ENCODE data around the gene GPR132.
"Not testable (repeated sequence)": the region's sequence is repeated elsewhere in the genome, so short reads cannot be mapped to it uniquely, and the experiment has no call there.

GPR132 gene

GRCh38 chr14:105045710-105046326 is 19.4 kb downstream of the GPR132 start:
- peaks cover 15% of the 10 kb centered on the region for H3K4me1 Mint-ChIP-seq
- CTCF ChIA-PET, result interaction anchor here (0.7 to 6.8 kb wide), 25 partner anchors 9 to 275 kb away, joined by 3 to 122 read pairs (median 5); partner anchors contain the start of genes AHNAK2, CDCA4 and GPR132
- no peaks in the 10 kb centered on the region for H3K9me3 Mint-ChIP-seq
- H3K27ac Mint-ChIP-seq, result peak overlapping the region; percentile 2
- peaks cover 12% of the 10 kb centered on the region for H3K27me3 Mint-ChIP-seq
- DNase-seq, result peak; percentile 95
- peaks cover 5% of the 10 kb centered on the region for H3K36me3 Mint-ChIP-seq
- H3K4me3 Mint-ChIP-seq, result no peak overlapping the region

- CTCF ChIA-PET, result interaction anchor here (1.2 to 6.8 kb wide), 7 partner anchors 16 to 109 kb away, joined by 3 to 122 read pairs (median 4); partner anchors contain the start of genes CDCA4 and CLBA1
- peaks cover 12% of the 10 kb centered on the region for H3K27me3 Mint-ChIP-seq
- no peak overlapping the region for H3K27ac Mint-ChIP-seq
- no peak overlapping the region for H3K4me3 Mint-ChIP-seq
- H3K9me3 Mint-ChIP-seq, result no peaks in the 10 kb centered on the region
- H3K36me3 Mint-ChIP-seq, result peaks cover 2% of the 10 kb centered on the region
- DNase-seq, result no peak
- peaks cover 15% of the 10 kb centered on the region for H3K4me1 Mint-ChIP-seq
Measured at GRCh38 chr14:105043641-105044040, 21.6 kb downstream of the GPR132 start.

- peaks cover 13% of the 10 kb centered on the region for H3K4me1 Mint-ChIP-seq
- no peak overlapping the region for H3K27ac Mint-ChIP-seq
- DNase-seq, result no peak
- CTCF ChIA-PET, result interaction anchor here (0.8 to 6.8 kb wide), 4 partner anchors 17 to 71 kb away, joined by 3 to 122 read pairs (median 24); partner anchors contain the start of gene CDCA4
- peaks cover 2% of the 10 kb centered on the region for H3K36me3 Mint-ChIP-seq
- no peaks in the 10 kb centered on the region for H3K9me3 Mint-ChIP-seq
- H3K4me3 Mint-ChIP-seq, result no peak overlapping the region
- H3K27me3 Mint-ChIP-seq, result peaks cover 12% of the 10 kb centered on the region
Measured at GRCh38 chr14:105042813-105043212, 22.4 kb downstream of the GPR132 start.

DNA sequence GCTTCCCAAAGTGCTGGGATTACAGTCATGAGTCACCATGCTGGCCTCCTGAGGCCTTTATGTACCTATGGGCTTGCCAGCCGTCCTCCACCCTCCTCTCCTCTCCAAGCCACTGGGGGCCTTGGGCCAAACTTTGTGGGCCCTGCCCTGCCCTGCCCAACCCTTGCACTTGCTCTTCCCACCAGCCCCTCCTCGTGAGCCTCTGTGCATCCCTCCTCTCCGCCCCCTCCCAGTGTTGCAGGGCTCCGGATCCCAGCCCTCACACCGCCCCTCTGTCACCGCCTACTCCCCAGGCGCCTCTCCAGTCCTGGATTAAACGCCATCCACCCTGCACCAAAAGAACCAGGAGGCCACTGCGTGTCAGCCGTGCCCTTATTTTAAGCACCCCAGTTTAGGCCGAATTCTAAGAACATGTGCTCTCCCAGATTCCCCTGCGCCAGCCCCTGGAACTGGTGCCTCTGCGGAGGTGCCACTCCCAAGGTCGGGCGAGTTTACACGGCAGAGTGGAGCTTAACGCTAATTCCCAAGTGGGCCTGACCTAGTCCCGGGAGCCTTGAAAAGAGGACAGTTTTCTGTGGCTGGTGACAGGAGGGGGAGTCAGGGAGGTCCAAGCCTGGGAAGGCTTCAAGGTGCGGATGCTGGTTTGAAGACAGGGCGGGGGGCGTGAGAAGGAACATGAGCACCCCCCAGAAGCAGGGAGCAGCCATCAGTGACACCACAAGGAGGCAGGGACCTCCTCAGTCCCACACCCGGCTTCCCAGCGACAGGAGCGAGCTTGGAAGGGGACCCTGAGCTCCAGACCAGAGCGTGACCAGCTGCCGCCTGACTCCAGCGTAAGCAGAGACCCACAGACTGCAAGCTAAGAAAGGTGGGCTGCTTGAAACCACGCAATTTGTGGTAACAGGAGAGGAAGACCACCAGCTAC is 23.1 kb downstream of the GPR132 start:
- DNase-seq, result no peak

DNA sequence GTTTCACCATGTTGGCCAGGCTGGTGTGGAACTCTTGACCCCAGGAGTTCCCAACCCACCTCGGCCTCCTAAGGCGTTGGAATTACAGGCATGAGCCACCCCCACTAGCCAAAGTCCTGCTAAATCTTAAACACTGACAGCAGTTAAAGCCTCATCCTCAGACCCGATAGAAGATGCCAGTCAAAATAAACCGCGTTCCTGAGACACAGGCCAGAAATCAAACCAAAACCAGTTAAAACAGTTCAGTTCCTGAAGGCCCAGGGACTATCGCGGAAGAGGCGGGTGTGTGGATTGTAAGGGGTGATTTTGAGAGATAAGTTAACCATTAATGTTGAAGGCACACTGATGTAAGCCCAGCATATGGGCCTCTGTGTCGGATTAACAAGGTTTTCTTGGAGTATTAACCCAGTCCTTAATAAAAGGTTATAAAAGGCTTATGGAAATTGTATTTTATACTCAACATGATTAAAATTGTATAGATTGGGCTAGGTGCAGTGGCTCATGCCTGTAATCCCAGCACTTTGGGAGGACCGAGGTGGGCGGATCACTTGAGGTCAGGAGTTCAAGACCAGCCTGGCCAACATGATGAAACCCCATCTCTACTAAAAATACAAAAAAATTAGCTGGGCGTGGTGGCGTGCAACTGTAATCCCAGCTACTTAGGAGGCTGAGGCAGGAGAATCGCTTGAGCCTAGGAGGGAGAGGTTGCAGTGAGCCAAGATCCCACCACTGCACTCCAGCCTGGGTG is 25.6 kb downstream of the GPR132 start:
- CTCF ChIA-PET, result no interaction called here
- Mint-ChIP-seq H3K27me3 (peaks cover 16% of the 10 kb centered on the region), H3K4me1 (peaks cover 1% of the 10 kb centered on the region), H3K27ac (no peak overlapping the region), H3K36me3 (no peaks in the 10 kb centered on the region), H3K9me3 (no peaks in the 10 kb centered on the region), H3K4me3 (no peak overlapping the region)
- no peak for DNase-seq

More for the DNA sequence above, 23.1 kb downstream of the GPR132 start:
- CTCF ChIA-PET, result interaction anchor here (0.8 to 6.8 kb wide), 5 partner anchors 16 to 70 kb away, joined by 3 to 122 read pairs (median 4); partner anchors contain the start of gene CDCA4
- Mint-ChIP-seq H3K36me3 (peaks cover 2% of the 10 kb centered on the region), H3K9me3 (no peaks in the 10 kb centered on the region), H3K27ac (no peak overlapping the region), H3K4me3 (no peak overlapping the region), H3K4me1 (peaks cover 13% of the 10 kb centered on the region), H3K27me3 (peaks cover 14% of the 10 kb centered on the region)

GRCh38 chr14:105035616-105036015 is 29.6 kb downstream of the GPR132 start:
- Mint-ChIP-seq H3K27me3 (peaks cover 25% of the 10 kb centered on the region), H3K4me1 (peaks cover 16% of the 10 kb centered on the region)
- not testable (repeated sequence) for H3K4me3 Mint-ChIP-seq, H3K36me3 Mint-ChIP-seq, H3K27ac Mint-ChIP-seq, H3K9me3 Mint-ChIP-seq, DNase-seq
- CTCF ChIA-PET, result interaction anchor here (0.6 to 2.6 kb wide), 2 partner anchors 10 to 60 kb away, joined by 3 to 7 read pairs; no protein-coding TSS in a partner anchor

GRCh38 chr14:105034315-105035039 is 30.8 kb downstream of the GPR132 start:
- no peak for DNase-seq
- Mint-ChIP-seq H3K4me3 (no peak overlapping the region), H3K9me3 (no peaks in the 10 kb centered on the region), H3K36me3 (peaks cover 2% of the 10 kb centered on the region), H3K27me3 (peaks cover 25% of the 10 kb centered on the region), H3K27ac (no peak overlapping the region), H3K4me1 (peaks cover 16% of the 10 kb centered on the region)
- CTCF ChIA-PET, result interaction anchor here (0.6 to 2.6 kb wide), 3 partner anchors 11 to 325 kb away, joined by 3 to 7 read pairs (median 3); no protein-coding TSS in a partner anchor

- H3K4me1 Mint-ChIP-seq, result peaks cover 16% of the 10 kb centered on the region
- DNase-seq, result peak; percentile 51
- H3K4me3 Mint-ChIP-seq, result peak overlapping the region; percentile 80
- peak overlapping the region; percentile 71 for H3K27ac Mint-ChIP-seq
- H3K36me3 Mint-ChIP-seq, H3K9me3 Mint-ChIP-seq, CTCF ChIA-PET: not testable (repeated sequence)
- peaks cover 25% of the 10 kb centered on the region for H3K27me3 Mint-ChIP-seq
Measured at GRCh38 chr14:105033412-105033900, 31.8 kb downstream of the GPR132 start.

- Mint-ChIP-seq H3K4me1 (peaks cover 16% of the 10 kb centered on the region), H3K4me3 (peak overlapping the region; percentile 21), H3K27me3 (peaks cover 25% of the 10 kb centered on the region)
- H3K36me3 Mint-ChIP-seq, H3K9me3 Mint-ChIP-seq, DNase-seq, H3K27ac Mint-ChIP-seq: not testable (repeated sequence)
- CTCF ChIA-PET, result interaction anchor here (2.7 kb wide), 1 partner anchor 12 kb away, joined by 6 read pairs; no protein-coding TSS in a partner anchor
Measured at GRCh38 chr14:105032451-105032901, 32.8 kb downstream of the GPR132 start.

- H3K27ac Mint-ChIP-seq, result no peak overlapping the region
- H3K27me3 Mint-ChIP-seq, result peaks cover 21% of the 10 kb centered on the region
- H3K4me1 Mint-ChIP-seq, result peaks cover 26% of the 10 kb centered on the region
- no peak overlapping the region for H3K4me3 Mint-ChIP-seq
- H3K9me3 Mint-ChIP-seq, result no peaks in the 10 kb centered on the region
- peaks cover 2% of the 10 kb centered on the region for H3K36me3 Mint-ChIP-seq
- CTCF ChIA-PET, result interaction anchor here (1.3 to 2.7 kb wide), 2 partner anchors 10 to 14 kb away, joined by 4 to 6 read pairs; partner anchors contain the start of gene CDCA4
- DNase-seq, result no peak
Measured at GRCh38 chr14:105030836-105031396, 34.3 kb downstream of the GPR132 start.

DNA sequence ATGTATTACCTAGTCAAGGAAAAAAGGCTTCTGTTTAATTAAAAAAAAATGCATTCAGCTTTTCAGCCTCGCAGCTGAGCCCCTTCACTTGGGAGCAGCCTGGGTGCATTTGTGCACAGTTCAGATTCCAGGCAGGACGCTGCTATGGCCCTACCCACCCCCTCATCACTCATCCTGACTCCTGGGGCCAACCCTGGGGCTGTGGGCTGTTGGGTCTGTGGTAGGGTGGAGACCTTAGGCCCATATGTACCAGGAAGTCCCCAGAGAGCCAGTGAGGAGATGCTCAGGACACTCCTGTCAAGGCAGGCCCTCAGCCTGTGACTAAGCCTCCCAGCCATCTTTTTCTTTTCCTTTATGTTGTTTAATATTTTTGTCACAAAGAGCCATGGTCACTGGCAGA is 35.0 kb downstream of the GPR132 start:
- CTCF ChIA-PET, result interaction anchor here (2.7 kb wide), 1 partner anchor 15 kb away, joined by 6 read pairs; no protein-coding TSS in a partner anchor
- no peak overlapping the region for H3K4me3 Mint-ChIP-seq
- no peak for DNase-seq
- peaks cover 2% of the 10 kb centered on the region for H3K36me3 Mint-ChIP-seq
- H3K4me1 Mint-ChIP-seq, result peaks cover 29% of the 10 kb centered on the region
- no peak overlapping the region for H3K27ac Mint-ChIP-seq
- peaks cover 21% of the 10 kb centered on the region for H3K27me3 Mint-ChIP-seq
- no peaks in the 10 kb centered on the region for H3K9me3 Mint-ChIP-seq

- Mint-ChIP-seq H3K4me3 (no peak overlapping the region), H3K36me3 (peaks cover 2% of the 10 kb centered on the region), H3K4me1 (peaks cover 33% of the 10 kb centered on the region), H3K27me3 (peaks cover 16% of the 10 kb centered on the region), H3K27ac (no peak overlapping the region), H3K9me3 (no peaks in the 10 kb centered on the region)
- CTCF ChIA-PET, result interaction anchor here (2.5 kb wide), 1 partner anchor 16 kb away, joined by 17 read pairs; no protein-coding TSS in a partner anchor
- DNase-seq, result no peak
Measured at GRCh38 chr14:105029402-105029801, 35.8 kb downstream of the GPR132 start.
